Activated CD8-positive, alpha-beta T cell treated with anti-CD3 and anti-CD28 coated beads, Interleukin-2, amount 10 ng/mL, durations not matched to agents 7 days and 5 days (primary cell): Measurements from ENCODE around the gene EEA1. TPM values are rescaled to one million over a fixed set of nuclear protein-coding genes. Genes with fewer than 3 reads are reported as not detected.

ENCODE experiments used
- ATAC-seq: fragments of 150-1000 bp; cut with Tn5 transposase; one replicate; pipeline ENCODE4 v1.10.0; 2021; ENCODE audit warnings: moderate library complexity
- CTCF ChIA-PET: fragments of 350-600 bp; sonication (Branson Sonifier 250); formaldehyde crosslinking; loops from one replicate; lab custom pipeline; 2021; ENCODE audit warnings: antibody characterized with exemption; lab: Charles Lee
- POLR2A ChIA-PET: fragments of 350-600 bp; sonication (Branson Sonifier 250); formaldehyde crosslinking; loops from one replicate; lab custom pipeline; 2021; ENCODE audit warnings: antibody characterized with exemption; lab: Charles Lee
- DNase-seq: peaks from one replicate; pipeline ENCODE4 v3.0.0-alpha.2; 2020
- H3K27ac Mint-ChIP-seq: one replicate; pipeline ENCODE4 v1.8.0; 2021; ENCODE audit warnings: mild to moderate bottlenecking, mixed read lengths
- H3K27me3 Mint-ChIP-seq: one replicate; pipeline ENCODE4 v1.8.0; 2021; ENCODE audit warnings: low read depth, mixed read lengths
- H3K36me3 Mint-ChIP-seq: one replicate; pipeline ENCODE4 v1.8.0; 2021; ENCODE audit warnings: low read depth, mixed read lengths
- H3K4me1 Mint-ChIP-seq: one replicate; pipeline ENCODE4 v1.8.0; 2021; ENCODE audit warnings: low read depth, mixed read lengths
- H3K4me3 Mint-ChIP-seq: one replicate; pipeline ENCODE4 v1.8.0; 2021; ENCODE audit warnings: mild to moderate bottlenecking, mixed read lengths
- H3K9me3 Mint-ChIP-seq: one replicate; pipeline ENCODE4 v1.8.0; 2022; ENCODE audit warnings: mixed read lengths; ENCODE audit not compliant: insufficient read depth
- total RNA-seq, 2 experiments: library from RNA; stranded (reverse); gene quantifications; one replicate each; pipeline ENCODE4 v1.2.3, GENCODE V29; 2021

Gene EEA1
- total RNA-seq, 2 experiments from 2014 or later: 15.9 to 16.2 TPM

- Mint-ChIP-seq H3K27ac (no peak overlapping the region), H3K4me3 (no peak overlapping the region), H3K4me1 (no peaks in the 10 kb centered on the region), H3K36me3 (no peaks in the 10 kb centered on the region), H3K27me3 (peaks cover 8% of the 10 kb centered on the region), H3K9me3 (peaks cover 8% of the 10 kb centered on the region)
- DNase-seq (no peak), ATAC-seq (no peak)
- ChIA-PET CTCF (no interaction called here), POLR2A (no interaction called here)
Observed at GRCh38 chr12:92722897-92723296, 206.2 kb downstream of the EEA1 start.

- ATAC-seq (no peak), DNase-seq (no peak)
- Mint-ChIP-seq H3K36me3 (no peaks in the 10 kb centered on the region), H3K27me3 (peaks cover 8% of the 10 kb centered on the region), H3K4me3 (no peak overlapping the region), H3K4me1 (no peaks in the 10 kb centered on the region), H3K27ac (no peak overlapping the region), H3K9me3 (peaks cover 8% of the 10 kb centered on the region)
- ChIA-PET POLR2A (no interaction called here), CTCF (no interaction called here)
Observed at GRCh38 chr12:92721656-92722055, 207.4 kb downstream of the EEA1 start.

GRCh38 chr12:92721130-92721529 is 208.0 kb downstream of the EEA1 start:
- Mint-ChIP-seq H3K27me3 (peaks cover 8% of the 10 kb centered on the region), H3K9me3 (peaks cover 8% of the 10 kb centered on the region), H3K27ac (no peak overlapping the region), H3K4me1 (no peaks in the 10 kb centered on the region), H3K36me3 (no peaks in the 10 kb centered on the region), H3K4me3 (no peak overlapping the region)
- ATAC-seq (no peak), DNase-seq (no peak)
- ChIA-PET POLR2A (no interaction called here), CTCF (no interaction called here)

Other genes starting within 250 kb of the EEA1 start
- not detected for gene PLEKHG7, start 226.3 kb downstream of the EEA1 start, total RNA-seq